GM12878 (cell line): Measurements from ENCODE around the gene CPEB3.

Experiments
- ATF7 ChIP-seq: fragments of 450-650 bp; IDR thresholded peaks from 2 replicates; pipeline ENCODE4 v1.6.1; 2016; ENCODE audit warnings: low read depth, mild to moderate bottlenecking
- POLR2AphosphoS5 ChIP-seq: IDR thresholded peaks from 2 replicates; pipeline ENCODE4 v1.6.1; 2011; ENCODE audit warnings: mild to moderate bottlenecking, low read length, inconsistent platforms
- RB1 ChIP-seq: fragments of 450-650 bp; formaldehyde crosslinking; IDR thresholded peaks from 2 replicates; pipeline ENCODE4 v1.6.1; 2017; ENCODE audit warnings: mild to moderate bottlenecking, borderline replicate concordance
- SIN3A ChIP-seq: IDR thresholded peaks from 2 replicates; pipeline ENCODE4 v1.6.1; 2012; ENCODE audit warnings: low read depth, low read length, improper control_type of control experiment
- TAF1 ChIP-seq: IDR thresholded peaks from 2 replicates; pipeline ENCODE4 v1.6.1; 2011; ENCODE audit warnings: mild to moderate bottlenecking, low read depth, low read length, borderline replicate concordance
- TF ChIP-seq, protein P1 (sequence below), 3 experiments: IDR thresholded peaks in 2 of 3; conservative IDR thresholded peaks in 1 of 3; 2 replicates each; pipeline ENCODE4 v1.5.1; 2011; ENCODE audit warnings: low read depth in 3 of 3, low read length in 3 of 3, mild to moderate bottlenecking in 3 of 3, control low read depth in 2 of 3, moderate library complexity in 2 of 3, inconsistent platforms in 1 of 3, mixed read lengths in 1 of 3; ENCODE audit not compliant: control insufficient read depth in 2 of 3, insufficient read depth in 1 of 3; ENCODE audit errors: extremely low read depth in 1 of 3
- TF ChIP-seq, protein P2 (sequence below): IDR thresholded peaks from 2 replicates; pipeline ENCODE4 v1.6.1; 2012; ENCODE audit warnings: mild to moderate bottlenecking, low read depth, low read length

DNA sequence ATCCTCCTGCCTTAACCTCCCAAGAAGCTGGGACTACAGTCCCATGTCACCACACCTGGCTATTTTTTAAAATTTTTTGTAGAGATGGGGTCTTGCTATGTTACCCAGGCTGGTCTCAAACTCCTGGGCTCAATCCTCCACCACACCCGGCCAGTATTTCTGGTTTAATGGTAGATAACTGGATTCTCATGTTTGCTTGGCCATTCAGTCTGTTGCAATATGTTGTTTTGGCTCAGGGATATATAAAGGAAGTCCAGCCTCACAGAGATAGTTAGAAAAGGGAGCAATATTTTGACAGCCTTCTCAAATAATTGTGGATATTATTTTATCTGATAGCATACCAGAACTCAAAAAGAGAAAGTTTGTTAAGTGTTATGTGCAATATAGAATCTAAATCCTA is 284.9 kb downstream of the CPEB3 start:
- TF ChIP-seq, protein P1, sequence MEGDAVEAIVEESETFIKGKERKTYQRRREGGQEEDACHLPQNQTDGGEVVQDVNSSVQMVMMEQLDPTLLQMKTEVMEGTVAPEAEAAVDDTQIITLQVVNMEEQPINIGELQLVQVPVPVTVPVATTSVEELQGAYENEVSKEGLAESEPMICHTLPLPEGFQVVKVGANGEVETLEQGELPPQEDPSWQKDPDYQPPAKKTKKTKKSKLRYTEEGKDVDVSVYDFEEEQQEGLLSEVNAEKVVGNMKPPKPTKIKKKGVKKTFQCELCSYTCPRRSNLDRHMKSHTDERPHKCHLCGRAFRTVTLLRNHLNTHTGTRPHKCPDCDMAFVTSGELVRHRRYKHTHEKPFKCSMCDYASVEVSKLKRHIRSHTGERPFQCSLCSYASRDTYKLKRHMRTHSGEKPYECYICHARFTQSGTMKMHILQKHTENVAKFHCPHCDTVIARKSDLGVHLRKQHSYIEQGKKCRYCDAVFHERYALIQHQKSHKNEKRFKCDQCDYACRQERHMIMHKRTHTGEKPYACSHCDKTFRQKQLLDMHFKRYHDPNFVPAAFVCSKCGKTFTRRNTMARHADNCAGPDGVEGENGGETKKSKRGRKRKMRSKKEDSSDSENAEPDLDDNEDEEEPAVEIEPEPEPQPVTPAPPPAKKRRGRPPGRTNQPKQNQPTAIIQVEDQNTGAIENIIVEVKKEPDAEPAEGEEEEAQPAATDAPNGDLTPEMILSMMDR (IDR thresholded peaks at IDR 0.05 in 2 of 3, conservative IDR thresholded peaks at IDR 0.05 in 1 of 3; ENCODE audit: control insufficient read depth in 2 of 3, extremely low read depth in 1 of 3, insufficient read depth in 1 of 3, low read depth in 3 of 3, low read length in 3 of 3), result no peak
- TF ChIP-seq, protein P2, sequence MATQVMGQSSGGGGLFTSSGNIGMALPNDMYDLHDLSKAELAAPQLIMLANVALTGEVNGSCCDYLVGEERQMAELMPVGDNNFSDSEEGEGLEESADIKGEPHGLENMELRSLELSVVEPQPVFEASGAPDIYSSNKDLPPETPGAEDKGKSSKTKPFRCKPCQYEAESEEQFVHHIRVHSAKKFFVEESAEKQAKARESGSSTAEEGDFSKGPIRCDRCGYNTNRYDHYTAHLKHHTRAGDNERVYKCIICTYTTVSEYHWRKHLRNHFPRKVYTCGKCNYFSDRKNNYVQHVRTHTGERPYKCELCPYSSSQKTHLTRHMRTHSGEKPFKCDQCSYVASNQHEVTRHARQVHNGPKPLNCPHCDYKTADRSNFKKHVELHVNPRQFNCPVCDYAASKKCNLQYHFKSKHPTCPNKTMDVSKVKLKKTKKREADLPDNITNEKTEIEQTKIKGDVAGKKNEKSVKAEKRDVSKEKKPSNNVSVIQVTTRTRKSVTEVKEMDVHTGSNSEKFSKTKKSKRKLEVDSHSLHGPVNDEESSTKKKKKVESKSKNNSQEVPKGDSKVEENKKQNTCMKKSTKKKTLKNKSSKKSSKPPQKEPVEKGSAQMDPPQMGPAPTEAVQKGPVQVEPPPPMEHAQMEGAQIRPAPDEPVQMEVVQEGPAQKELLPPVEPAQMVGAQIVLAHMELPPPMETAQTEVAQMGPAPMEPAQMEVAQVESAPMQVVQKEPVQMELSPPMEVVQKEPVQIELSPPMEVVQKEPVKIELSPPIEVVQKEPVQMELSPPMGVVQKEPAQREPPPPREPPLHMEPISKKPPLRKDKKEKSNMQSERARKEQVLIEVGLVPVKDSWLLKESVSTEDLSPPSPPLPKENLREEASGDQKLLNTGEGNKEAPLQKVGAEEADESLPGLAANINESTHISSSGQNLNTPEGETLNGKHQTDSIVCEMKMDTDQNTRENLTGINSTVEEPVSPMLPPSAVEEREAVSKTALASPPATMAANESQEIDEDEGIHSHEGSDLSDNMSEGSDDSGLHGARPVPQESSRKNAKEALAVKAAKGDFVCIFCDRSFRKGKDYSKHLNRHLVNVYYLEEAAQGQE, result no peak
- TF ChIP-seq POLR2AphosphoS5, result no peak
- no peak for TF ChIP-seq RB1
- no peak for TF ChIP-seq ATF7
- TF ChIP-seq TAF1, result no peak
- no peak for TF ChIP-seq SIN3A
